GM21528 (cell line): ENCODE results near the gene EYA4.

Experiments
- ATAC-seq: cut with Tn5 transposase; IDR thresholded peaks from one replicate; pipeline ENCODE4 v1.9.1; 2021; ENCODE audit warnings: mild to moderate bottlenecking, moderate library complexity; ENCODE audit not compliant: unreplicated experiment, low FRiP score

The EYA4 gene

DNA sequence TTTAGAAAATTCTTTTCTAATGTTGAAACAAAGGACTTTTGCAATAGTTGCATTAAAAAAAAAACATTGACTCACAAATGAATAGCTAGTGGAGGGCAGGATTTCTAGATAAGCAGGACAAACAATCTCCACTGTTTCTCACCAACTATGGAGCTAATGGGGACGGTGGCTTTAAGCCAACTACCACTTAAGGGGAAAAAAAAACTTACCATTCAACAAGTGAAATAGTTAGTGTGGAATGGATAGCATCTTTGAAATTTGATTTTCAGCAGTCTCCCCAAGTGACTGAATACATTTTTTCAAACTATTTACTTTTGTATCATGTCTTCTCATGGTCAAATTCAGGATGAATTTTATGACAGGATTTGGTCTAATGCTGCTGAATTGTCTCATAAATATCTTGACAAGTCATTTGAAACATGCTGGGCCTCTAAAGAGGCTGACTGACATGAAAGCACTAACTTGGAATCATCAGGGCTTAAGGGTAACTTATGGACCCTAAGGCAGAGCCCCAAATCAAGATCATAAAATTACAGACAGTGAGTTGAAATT, 100.5 kb downstream of the EYA4 start:
- ATAC-seq, result no peak

DNA sequence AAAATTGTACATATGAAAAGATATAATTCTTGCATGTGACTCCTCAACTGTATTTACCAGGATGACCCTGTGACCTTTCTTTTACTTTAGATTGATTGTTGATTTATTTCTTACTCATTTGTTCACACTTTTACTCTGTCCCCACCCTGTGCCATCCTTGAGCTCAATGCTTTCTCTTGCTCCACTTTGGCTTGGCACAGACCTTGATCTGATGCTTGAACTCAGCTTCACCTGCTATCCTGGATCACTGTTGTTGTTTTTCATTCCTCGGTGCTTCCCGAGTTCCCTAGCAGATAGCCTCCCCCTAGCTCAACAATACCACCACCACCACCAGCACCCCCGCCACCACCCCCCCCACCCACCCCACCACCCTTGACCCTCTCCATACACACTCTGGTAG, 102.1 kb downstream of the EYA4 start:
- no peak for ATAC-seq

DNA sequence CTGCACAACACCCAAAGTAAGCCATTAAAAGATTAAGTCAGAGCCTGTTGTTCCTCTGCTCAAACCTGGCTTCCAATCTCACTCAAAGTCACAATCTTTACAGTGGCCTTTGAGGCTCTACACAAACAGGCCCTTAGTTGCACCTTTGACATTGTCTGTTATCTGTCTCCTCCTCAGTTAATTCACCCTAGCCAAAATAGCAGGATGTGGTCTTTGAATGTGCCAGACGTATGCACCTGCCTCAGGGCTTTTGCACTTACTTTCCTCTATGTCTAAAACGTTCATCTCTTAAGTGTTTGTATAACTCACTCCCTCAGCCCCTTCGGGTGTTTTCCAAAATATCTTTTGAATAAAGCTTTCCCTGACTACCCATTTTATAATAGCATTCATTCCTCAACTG, 107.7 kb downstream of the EYA4 start:
- no peak for ATAC-seq

DNA sequence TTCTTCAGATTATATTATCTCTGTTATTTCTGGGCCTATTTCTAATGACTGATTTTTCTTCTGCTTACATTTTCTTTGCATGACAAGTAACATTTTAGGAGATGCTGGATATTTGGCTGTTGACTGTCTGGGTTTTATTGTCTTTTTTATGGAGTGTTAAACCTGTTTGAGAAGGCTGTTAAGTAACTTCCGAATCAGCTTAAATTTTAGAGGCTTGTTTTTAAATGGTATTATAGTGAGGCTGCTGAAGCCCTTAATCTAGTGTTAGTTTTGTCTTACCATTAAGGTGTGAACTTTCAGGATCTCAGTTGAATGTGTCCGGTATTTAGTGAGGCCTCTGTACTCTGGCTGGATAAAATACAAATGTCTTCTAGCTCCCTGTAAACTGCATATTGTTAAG, 109.8 kb downstream of the EYA4 start:
- no peak for ATAC-seq

DNA sequence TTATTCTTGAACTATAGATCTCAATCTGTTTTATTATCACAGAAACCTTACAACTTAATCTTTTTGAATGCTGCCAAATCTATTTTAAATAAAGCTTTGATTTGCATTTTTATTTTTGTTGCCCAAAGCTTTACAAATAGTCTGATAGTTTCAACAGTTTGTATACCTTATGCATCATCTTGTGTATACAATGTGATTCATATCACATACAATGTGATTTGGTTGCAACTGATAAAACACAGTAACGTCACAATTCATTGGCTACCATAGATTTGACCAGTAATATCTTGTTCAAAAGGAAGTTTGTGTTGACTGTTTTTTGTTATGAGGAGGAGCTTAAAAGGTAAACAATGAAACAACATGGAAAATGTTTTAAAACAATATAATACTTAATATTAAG, 110.9 kb downstream of the EYA4 start:
- ATAC-seq, result no peak

DNA sequence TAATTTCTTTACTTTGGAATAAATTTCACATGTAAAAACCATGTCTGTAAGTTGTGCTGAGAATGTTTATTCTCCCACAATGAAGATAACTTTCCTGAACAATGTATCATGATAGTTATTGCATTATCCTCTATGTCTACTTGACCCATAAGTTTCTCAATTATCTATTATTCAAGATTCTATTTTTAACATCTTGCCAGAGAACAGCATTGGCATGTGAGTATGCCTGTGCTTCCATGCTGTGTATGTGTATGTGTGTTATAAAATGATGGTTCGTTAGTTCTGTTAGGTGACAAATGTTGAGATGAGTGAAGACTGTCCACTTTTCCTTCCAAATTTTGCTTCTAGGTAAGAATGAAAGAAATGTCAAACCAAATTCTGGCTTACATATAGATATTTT, 111.9 kb downstream of the EYA4 start:
- no peak for ATAC-seq

DNA sequence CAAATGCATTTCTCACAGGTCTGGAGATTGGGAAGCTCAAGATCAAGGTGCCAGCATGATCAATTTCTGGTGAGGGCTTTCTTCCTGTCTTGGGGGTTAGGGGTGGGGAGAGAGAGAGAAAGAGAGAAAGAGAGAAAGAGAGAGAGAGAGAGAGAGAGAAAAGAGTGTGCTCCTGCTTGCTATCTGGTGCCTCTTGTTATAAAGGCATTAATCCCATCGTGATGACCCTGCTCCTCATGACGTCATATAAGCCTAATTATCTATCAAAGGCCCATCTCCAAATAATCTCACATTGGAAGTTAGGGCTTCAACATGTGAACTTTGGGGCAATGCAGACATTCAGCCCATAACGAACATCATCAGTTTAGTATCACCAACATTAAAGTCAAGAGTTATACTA, 114.8 kb downstream of the EYA4 start:
- ATAC-seq, result no peak

DNA sequence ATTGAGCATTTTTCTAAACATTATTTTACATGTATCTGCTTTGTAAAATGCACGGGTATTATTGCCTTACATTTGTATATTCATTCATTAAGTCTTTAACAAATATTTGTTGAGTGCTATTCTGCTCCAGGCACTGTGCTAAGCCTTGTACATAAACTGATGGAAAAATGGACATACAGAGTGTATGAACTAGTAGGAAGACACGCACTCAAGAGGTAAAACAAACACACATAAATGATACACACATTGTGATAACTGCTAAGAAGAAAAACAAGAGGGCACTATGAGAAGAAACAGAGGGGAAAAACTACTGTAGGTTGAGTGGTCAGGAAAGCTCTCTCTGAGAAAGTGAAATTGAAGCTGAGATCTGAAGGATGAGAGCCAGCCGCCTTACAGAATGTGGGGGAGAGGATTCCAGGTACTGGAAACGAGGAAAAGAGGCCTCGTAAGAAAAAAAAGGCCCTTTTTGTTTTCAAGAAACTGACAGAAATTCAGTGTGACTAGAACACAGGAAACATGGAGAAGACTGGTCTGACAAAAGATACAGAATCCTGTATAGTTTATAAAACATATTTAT, 117.5 kb downstream of the EYA4 start:
- no peak for ATAC-seq

DNA sequence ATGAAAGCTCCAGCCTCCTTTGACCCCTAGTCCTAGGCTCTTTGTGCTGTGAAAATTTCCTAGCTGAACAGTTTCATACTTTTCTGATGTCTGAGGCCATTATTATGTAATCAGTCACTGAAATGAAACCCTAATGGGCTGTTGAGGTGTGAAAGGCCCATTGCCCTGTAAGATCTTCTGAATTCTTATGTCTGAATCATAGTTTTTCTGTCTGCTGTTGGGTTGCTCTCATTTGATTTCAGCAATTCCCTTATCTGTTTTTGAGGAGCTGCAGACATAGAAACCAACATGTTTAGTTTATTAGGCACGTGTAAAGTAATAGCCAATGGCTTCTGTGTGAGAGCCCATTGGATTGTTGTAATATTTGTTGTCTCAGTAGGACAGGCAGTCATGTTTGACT, 118.1 kb downstream of the EYA4 start:
- no peak for ATAC-seq

DNA sequence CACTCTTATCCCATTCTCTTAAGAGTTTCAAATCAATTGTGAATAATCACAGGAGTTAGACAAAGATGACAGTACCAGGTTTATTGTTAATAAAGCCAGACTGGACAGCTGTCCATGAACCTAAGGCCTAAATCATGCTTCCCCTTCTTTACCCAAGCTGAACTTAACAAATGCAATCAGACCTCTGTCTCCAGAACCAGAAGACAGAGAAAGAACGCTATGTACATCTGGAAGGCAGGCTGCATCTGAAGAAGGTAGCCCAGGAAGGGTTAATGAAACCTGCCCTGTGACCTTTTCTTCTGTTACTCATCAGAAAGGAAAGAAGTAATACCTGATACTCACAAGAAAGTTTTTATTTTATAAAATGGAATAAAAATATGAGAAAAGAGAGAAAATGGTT, 118.6 kb downstream of the EYA4 start:
- no peak for ATAC-seq

DNA sequence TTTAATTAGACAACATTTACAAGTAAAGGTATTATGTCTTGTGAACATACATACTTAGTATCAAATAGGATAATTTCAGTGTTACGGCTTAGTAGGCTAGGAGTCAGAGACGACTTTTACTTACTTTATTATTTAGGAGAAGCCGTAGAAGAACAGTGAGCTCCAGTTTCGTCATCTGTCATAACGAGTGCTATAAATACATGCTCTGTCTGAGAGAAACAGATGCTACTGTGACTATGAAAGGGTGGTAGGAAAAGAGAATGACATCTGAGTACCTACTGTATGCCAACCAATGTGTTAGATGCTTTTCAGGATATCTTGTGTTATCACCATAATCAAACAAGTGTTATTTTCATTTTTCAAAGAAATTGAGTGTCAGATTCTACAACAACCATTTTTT, 119.0 kb downstream of the EYA4 start:
- ATAC-seq, result no peak

DNA sequence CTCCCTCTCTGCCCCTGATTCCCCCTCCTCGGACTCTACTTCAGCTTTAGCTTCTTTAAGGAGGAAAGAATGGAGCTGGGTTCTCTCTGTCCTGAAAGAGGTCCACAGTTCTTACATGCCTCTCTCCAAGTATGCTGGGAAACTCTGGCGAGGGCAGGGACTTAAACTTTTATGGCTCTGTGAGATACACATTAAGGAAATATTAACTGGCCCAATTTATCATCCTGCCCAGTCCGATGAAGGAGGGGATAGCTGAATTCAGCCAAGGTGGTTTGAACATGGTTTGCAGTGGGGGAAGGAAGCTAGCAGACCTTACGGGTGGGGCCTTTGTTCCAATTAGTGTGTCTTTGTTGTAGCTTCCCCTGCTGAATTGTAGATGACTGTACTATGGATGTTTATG, 121.7 kb downstream of the EYA4 start:
- no peak for ATAC-seq

DNA sequence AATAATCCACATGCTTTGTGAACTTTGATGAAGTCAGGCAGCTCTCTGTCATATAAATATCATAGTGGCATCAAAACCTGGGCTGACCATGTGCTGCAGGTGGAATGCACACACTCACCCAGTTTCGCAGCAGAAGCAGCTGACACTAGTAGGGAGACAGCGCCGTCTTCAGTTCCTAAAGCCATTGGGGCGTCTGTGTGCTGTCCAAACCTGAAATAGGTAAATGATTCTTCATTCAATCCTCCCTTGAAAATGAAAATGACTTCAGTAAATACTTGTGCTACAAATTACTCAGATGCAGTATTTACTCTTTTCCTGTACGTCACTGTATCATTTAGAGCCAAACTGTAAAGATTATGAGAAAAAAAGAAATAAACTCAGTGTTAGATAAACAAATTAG, 127.5 kb downstream of the EYA4 start:
- ATAC-seq, result no peak

DNA sequence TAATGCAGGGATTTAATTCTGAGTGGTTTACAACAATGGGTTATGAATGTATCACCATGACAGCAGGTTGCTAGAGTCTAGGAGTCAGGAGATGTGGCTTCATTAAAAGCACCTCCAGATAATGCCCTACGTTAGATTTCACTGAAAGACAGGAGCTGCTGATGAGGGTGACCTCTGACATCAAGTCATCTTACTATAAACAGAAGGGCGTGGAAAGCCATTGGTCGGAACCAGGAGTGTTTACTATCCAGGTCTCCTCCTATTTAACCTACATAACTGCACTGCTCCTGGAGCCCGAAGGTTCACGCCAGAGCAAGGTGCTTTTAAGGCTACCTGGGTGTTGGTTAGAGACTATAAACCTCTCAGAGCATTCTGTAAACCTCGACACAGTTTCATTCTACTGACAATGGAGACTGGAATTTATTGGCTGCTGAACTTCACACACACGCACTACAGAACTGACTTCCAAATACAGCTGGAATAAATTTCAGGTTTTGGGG, 128.7 kb downstream of the EYA4 start:
- no peak for ATAC-seq

DNA sequence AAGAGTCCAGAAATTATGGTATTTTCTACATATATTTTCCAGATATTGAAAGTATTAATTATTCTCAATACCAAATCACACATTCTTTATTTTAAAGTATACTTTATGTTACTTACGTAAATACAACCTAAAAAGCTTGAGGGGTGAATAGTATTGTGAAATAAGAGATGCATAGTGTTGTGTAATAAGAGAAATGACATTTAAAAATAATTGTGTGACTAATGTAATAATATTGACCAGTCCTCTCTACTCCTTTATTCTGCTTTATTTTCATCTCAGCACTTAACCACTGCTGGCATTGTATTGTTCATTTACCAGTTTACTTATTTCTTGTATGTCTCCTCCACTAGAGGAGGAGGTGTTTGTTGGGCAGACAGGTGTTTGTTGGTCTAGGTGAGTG, 135.6 kb downstream of the EYA4 start:
- no peak for ATAC-seq

DNA sequence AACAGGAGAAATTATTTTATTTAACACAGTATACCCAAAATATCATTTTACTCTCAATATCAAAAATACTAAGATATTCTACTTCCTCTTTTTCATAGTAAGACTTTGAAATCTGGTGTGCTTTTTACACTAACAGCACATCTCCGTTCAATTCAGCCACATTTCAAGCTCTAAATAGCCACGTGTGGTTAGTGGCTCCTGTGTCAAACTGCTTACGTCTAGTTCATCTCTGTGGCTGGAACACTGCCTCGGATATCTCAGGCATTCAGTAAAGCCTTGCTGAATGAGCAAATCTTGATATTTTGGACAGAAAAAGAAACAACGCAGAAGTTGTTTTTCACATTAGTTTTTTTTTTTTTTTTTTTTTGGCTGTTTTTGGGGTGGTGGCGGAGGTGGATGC, 136.1 kb downstream of the EYA4 start:
- ATAC-seq, result no peak

DNA sequence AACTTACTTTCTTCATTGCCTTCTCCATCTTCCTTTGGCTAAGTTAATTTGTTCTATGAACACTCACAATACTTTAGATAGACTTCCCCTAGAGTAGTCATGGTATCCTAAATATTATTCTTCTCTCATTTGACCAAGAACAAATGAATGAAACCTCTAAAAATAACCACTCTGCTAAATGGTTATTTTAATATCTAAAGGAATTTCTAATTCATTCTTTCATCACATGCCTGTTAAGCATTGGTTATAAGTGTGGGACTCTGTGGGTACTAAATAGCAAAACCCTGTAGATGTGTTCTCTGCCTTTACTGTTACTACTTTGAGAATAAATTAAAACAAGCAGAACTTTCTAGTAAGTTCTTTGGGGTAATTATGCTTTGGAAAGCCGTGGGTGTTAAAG, 138.9 kb downstream of the EYA4 start:
- ATAC-seq, result no peak

DNA sequence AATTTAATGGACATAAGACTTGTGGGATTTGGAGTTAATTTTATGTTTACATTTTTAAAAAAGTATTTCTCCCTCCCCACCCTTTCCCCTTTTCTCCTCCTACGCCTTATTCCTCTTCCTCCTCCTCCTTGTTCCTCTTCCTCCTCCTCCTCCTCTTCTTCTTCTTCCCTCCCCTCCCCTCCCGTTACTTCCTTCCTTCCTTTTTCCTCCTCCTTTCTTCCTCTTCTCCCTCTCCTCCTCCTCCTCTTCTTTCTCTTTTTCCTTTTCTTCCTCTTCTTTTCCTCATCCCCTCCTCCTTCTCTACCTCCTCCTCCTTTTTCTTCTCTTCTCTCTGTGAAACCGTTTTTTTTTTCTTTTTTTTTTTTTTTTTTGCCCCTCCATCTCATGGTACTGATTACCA, 139.6 kb downstream of the EYA4 start:
- ATAC-seq, result no peak

DNA sequence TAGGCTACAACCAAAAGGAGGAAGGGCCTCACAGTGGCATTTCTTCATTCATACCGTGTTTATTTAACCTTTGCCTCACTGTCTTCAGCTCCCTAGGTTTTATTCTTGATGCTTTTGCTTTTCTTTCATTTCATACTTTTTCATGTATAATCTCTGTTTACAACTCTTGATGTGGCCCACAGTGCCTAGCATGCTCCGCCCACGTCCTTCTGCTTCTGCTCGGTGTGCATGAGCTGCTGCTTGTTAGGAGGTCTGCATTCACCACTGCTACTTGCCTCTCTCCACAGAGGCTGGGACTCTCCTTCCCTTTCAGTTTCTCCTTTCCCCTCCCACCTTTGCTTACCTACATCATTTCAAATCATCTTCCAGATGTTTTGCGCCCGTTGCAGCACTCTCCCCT, 147.6 kb downstream of the EYA4 start:
- ATAC-seq, result no peak

DNA sequence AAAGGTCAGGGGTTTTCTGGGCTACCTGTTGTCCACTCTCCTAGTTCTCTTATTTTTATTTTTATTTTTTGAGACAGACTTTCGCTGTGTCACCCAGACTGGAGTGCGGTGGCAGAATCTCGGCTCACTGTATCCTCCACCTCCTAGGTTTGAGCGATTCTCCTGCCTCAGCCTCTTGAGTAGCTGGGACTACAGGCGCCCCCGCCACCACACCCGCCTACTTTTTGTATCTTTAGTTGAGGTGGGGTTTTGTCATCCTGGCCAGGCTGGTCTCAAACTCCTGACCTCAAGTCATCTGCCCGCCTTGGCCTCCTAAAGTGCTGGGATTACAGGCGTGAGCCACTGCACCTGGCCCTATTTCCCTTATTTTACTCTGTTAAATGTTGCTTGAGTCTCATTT, 149.0 kb downstream of the EYA4 start:
- ATAC-seq, result no peak

DNA sequence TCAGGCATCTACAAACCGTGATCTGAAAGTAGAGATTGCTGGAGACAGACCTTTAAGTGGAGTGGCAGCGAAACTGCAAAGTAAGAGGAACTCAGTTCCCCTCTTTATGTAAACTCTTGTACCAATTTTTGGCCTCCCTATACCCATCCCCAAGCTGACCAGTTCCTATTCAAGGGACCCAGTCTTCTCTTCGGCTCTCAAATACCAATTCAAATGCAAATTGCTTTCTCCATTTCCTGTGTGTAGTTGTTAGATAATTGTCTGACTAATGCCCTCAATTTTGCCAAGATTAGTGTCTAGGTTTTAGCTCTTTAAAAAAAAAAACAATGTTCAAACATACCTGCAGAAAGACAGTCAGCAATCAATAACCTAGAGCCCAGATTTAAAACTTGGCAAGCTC, 150.9 kb downstream of the EYA4 start:
- no peak for ATAC-seq

DNA sequence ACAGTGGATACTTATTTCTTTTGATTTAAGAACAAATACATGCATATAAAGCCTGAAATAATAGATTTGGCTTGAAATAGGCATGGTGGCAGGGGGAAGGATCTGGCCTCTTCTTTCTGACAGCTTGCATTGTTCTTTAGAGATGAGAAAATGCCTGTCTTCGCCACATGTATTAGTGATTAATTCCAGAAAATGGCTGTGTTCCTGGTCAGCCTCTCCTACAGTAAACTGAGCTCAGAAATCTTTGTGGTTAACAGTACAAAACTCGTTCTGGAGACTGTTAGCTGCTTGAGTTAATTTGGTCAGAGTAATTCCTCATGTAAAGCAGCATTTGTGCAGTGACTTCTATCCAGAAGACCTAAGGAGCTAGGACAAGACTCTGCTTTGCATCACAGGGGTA, 151.5 kb downstream of the EYA4 start:
- no peak for ATAC-seq

DNA sequence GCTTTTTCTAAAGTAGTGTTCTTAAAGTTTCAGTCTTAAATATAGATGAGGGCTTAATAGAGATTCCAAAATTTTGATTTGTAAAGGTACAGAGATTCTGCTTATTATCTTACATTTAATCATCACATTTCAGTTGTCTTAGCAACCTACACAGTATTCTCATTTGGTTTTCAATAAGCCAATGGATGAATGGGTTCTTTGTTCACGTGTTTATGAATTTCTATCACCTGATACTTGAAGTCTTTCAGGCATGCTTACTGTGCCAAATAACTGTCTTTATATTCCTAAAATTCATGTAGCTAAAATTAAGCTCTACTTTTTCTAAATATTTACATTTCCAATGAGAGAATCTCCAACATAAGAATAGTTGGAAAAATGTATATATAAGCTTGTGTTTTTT, 152.7 kb downstream of the EYA4 start:
- no peak for ATAC-seq
